ENCODE data around the gene GPSM1.
A peak's percentile ranks its signal among the peaks of the same experiment; 100 is the strongest.

The GPSM1 gene

DNA sequence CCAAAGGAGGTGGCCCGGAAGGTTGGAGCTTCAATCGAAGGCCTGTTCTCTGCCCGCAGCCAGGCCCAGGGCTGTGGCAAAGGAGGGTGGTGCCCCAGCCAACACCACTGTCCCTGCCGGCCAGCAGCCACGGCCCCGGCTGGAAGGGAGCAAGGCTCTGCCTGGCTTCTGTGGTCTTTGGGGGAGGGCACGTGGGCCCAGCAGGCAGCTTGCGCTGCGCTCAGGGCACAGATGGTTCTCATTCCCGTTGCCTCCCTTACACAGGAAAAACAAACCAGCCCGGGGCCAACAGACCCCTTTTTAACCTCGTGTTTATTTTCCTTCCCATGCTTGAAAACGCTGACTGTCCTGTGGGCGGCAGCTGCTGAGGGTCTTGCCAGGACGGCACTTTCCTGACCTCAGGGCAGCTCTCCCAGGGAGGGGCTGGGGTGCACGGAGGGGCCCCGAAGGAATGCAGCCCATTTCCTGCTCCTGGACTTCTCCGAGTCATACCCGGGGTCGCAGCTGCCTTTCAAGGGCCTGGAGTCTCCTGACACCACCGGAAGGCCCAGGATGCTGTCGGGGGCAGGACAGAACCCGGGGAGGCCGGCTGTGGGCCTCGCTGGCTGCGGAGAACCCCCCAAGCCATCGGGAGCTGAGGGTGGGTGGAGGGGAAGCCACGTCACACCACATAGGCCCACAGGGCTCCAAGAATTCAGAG is 1.1 kb upstream of the GPSM1 start:
- CTCF ChIA-PET = interaction anchor here (2.1 kb wide), 1 partner anchor 13 kb away, joined by 6 read pairs; no protein-coding TSS in a partner anchor
- POLR2A ChIA-PET = interaction anchor here (1.0 to 1.4 kb wide), 2 partner anchors 37 to 59 kb away, joined by 4 to 5 read pairs; no protein-coding TSS in a partner anchor
- TF ChIP-seq SP1 (IDR thresholded peaks at IDR 0.05) = no peak
- DNase-seq (ENCODE audit: extremely low spot score) = no peak

DNA sequence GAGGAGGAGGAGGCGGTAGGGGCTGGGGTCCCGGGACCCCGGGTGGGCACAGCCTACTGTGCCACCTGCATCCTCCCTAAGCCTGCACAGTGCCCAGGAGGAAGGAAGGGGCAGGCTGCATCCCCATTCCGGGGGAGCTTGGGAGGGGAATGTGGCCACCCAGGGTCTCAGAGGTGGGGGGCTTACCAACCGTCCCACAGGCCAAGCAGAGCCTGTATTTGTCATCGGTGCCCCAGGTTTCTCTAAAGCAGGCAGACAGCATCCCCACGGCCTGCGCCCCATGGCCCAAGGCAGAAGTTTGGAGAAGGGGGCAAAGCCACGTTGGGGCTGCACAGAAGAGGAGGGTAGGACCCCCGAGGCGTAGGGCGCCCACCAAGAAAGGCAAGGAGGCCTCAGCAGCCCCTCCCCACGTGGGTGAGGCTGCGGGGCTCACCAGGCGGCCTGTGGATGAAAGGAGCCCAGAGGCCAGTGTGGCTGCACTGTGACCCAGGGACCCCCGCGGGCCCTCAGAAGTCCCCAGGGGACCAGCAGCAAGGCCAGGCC is 507 bp upstream of the GPSM1 start:
- DNase-seq (ENCODE audit: extremely low spot score) = no peak
- 0 out of 2 replicates have a peak, but pooled peaks have one; percentile 18 for TF ChIP-seq HDGF (IDR thresholded peaks at IDR 0.05; ENCODE audit: borderline replicate concordance)
- no peak for TF ChIP-seq SUZ12 (IDR thresholded peaks at IDR 0.05)
- ChIA-PET CTCF (interaction anchor here (1.1 kb wide), 1 partner anchor 13 kb away, joined by 4 read pairs; no protein-coding TSS in a partner anchor), POLR2A (interaction anchor here (0.8 to 1.0 kb wide), 2 partner anchors 9 to 10 kb away, joined by 3 to 4 read pairs; no protein-coding TSS in a partner anchor)

DNA sequence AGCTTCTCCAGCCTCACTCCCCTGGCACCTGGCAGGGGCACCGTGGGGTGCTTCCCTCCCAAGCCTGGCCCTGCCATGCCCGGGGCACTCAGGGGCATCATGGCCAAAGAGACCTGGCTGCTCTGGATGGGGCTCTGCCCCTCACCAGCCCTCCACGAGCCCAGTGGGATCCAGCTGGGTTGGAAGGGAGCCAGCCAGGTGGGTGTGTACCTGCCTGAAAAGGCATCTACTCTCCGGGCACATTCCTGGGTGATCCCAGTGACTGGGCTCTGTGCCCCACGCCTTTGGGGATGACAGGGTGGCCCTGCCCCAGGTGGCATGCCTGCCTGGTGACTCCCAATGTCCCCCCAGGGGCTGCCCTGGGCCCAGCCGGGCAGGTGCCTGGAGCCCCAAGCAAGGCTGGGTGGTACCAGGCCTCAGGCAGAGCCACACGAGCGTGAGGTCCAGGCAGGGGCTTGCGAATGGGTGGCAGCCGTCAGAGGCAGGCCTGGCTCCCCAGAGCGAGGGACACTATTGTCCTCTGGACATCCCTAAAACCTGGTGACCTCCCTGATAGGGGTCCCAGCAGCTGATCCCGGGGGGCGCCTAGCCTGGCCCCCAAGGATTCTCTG is 777 bp downstream of the GPSM1 start:
- DNase-seq (ENCODE audit: extremely low spot score) = no peak
- POLR2A ChIA-PET = interaction anchor here (0.8 to 2.2 kb wide), 3 partner anchors 8 to 34 kb away, joined by 3 to 8 read pairs (median 4); no protein-coding TSS in a partner anchor
- TF ChIP-seq ELF4 (IDR thresholded peaks at IDR 0.05) (no peak), L3MBTL2 (conservative IDR thresholded peaks at IDR 0.05) (no peak), FOXK2 (IDR thresholded peaks at IDR 0.05) (no peak), ZNF384 (IDR thresholded peaks at IDR 0.05) (no peak), FOXA1 (IDR thresholded peaks at IDR 0.05) (no peak), SUZ12 (IDR thresholded peaks at IDR 0.05) (no peak), NFRKB (IDR thresholded peaks at IDR 0.05) (no peak), SP1 (IDR thresholded peaks at IDR 0.05) (no peak), ARNT (IDR thresholded peaks at IDR 0.05) (no peak), BHLHE40 (IDR thresholded peaks at IDR 0.05; ENCODE audit: borderline replicate concordance) (no peak), CTBP1 (IDR thresholded peaks at IDR 0.05; ENCODE audit: borderline replicate concordance) (no peak), TARDBP (IDR thresholded peaks at IDR 0.05) (no peak), HDGF (IDR thresholded peaks at IDR 0.05; ENCODE audit: borderline replicate concordance) (no peak), LEF1 (IDR thresholded peaks at IDR 0.05; ENCODE audit: borderline replicate concordance) (no peak), FOXM1 (IDR thresholded peaks at IDR 0.05; ENCODE audit: borderline replicate concordance) (no peak)
- TF ChIP-seq, protein P1, sequence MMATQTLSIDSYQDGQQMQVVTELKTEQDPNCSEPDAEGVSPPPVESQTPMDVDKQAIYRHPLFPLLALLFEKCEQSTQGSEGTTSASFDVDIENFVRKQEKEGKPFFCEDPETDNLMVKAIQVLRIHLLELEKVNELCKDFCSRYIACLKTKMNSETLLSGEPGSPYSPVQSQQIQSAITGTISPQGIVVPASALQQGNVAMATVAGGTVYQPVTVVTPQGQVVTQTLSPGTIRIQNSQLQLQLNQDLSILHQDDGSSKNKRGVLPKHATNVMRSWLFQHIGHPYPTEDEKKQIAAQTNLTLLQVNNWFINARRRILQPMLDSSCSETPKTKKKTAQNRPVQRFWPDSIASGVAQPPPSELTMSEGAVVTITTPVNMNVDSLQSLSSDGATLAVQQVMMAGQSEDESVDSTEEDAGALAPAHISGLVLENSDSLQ (IDR thresholded peaks at IDR 0.05) = no peak
- CTCF ChIA-PET = interaction anchor here (1.1 kb wide), 1 partner anchor 11 kb away, joined by 4 read pairs; no protein-coding TSS in a partner anchor

DNA sequence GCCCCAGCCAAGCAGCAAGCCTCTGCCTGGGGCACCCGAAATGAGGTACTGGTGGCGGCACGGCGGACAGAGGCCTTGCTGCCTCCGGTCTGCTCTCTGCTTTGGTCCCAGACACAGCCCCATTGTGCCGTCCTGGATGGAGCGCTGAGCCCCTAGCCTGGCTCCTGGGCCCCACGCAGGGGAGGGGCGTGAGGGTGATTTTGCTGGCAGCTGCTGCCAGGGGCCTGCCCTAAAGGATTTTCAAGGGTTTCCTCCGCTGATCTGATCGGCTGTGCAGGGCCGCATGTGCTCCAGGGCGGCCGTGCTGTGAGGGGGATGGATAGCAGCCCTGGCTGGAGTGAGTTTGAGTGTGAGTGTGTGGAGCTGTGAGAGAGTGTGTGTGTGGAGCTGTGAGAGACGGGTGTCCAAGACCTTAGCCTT is 1.3 kb downstream of the GPSM1 start:
- ChIA-PET CTCF (interaction anchor here (1.2 kb wide), 1 partner anchor 9 kb away, joined by 3 read pairs; no protein-coding TSS in a partner anchor), POLR2A (interaction anchor here (2.2 kb wide), 1 partner anchor 34 kb away, joined by 8 read pairs; no protein-coding TSS in a partner anchor)
- no peak for TF ChIP-seq CTBP1 (IDR thresholded peaks at IDR 0.05; ENCODE audit: borderline replicate concordance)
- no peak for TF ChIP-seq FOXK2 (IDR thresholded peaks at IDR 0.05)
- no peak for TF ChIP-seq LEF1 (IDR thresholded peaks at IDR 0.05; ENCODE audit: borderline replicate concordance)
- no peak for TF ChIP-seq ZNF384 (IDR thresholded peaks at IDR 0.05)
- no peak for TF ChIP-seq ELF4 (IDR thresholded peaks at IDR 0.05)
- TF ChIP-seq ARNT (IDR thresholded peaks at IDR 0.05) = no peak
- no peak for TF ChIP-seq SUZ12 (IDR thresholded peaks at IDR 0.05)
- TF ChIP-seq HDGF (IDR thresholded peaks at IDR 0.05; ENCODE audit: borderline replicate concordance) = no peak
- TF ChIP-seq FOXM1 (IDR thresholded peaks at IDR 0.05; ENCODE audit: borderline replicate concordance) = no peak
- TF ChIP-seq NFRKB (IDR thresholded peaks at IDR 0.05) = no peak
- TF ChIP-seq L3MBTL2 (conservative IDR thresholded peaks at IDR 0.05) = no peak
- TF ChIP-seq SP1 (IDR thresholded peaks at IDR 0.05) = no peak
- TF ChIP-seq FOXA1 (IDR thresholded peaks at IDR 0.05) = no peak
- TF ChIP-seq, protein P1 (IDR thresholded peaks at IDR 0.05) = no peak
- no peak for TF ChIP-seq TARDBP (IDR thresholded peaks at IDR 0.05)
- TF ChIP-seq BHLHE40 (IDR thresholded peaks at IDR 0.05; ENCODE audit: borderline replicate concordance) = no peak

DNA sequence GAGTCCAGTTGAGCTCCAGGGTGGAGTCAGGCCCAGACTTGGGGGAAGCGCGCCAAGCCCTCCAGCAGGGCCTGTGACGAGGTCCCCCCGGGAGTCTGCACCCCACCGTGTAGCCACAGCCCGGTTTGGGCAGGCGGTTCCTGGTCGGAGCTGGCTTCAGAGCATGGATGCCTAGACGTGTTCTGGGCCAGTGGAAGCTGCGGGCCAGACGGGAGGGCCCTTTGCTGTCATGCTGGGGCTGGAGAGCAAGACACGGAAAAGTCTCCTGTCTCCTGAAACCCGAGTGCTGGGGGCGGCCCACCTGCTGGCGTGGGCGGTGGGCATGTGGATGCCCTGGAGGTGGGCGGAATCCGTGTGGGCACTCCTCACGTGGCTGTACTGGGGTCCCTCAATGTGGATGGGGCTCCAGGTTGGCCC is 1.9 kb downstream of the GPSM1 start:
- no peak for DNase-seq (ENCODE audit: extremely low spot score)
- ChIA-PET CTCF (interaction anchor here (1.2 kb wide), 1 partner anchor 9 kb away, joined by 3 read pairs; no protein-coding TSS in a partner anchor), POLR2A (interaction anchor here (0.6 to 2.2 kb wide), 2 partner anchors 24 to 33 kb away, joined by 3 to 8 read pairs; no protein-coding TSS in a partner anchor)
- TF ChIP-seq FOXM1 (IDR thresholded peaks at IDR 0.05; ENCODE audit: borderline replicate concordance) (no peak), LEF1 (IDR thresholded peaks at IDR 0.05; ENCODE audit: borderline replicate concordance) (no peak), ZNF384 (IDR thresholded peaks at IDR 0.05) (no peak), TARDBP (IDR thresholded peaks at IDR 0.05) (no peak), SUZ12 (IDR thresholded peaks at IDR 0.05) (no peak), L3MBTL2 (conservative IDR thresholded peaks at IDR 0.05) (no peak), ELF4 (IDR thresholded peaks at IDR 0.05) (no peak), SP1 (IDR thresholded peaks at IDR 0.05) (no peak), HDGF (IDR thresholded peaks at IDR 0.05; ENCODE audit: borderline replicate concordance) (no peak), BHLHE40 (IDR thresholded peaks at IDR 0.05; ENCODE audit: borderline replicate concordance) (no peak)

More for the DNA sequence above, 1.3 kb downstream of the GPSM1 start:
- DNase-seq (ENCODE audit: extremely low spot score) = no peak

Measured in HEK293T (cell line).